ENCODE measurements around the gene RCOR2.

RCOR2 gene

DNA sequence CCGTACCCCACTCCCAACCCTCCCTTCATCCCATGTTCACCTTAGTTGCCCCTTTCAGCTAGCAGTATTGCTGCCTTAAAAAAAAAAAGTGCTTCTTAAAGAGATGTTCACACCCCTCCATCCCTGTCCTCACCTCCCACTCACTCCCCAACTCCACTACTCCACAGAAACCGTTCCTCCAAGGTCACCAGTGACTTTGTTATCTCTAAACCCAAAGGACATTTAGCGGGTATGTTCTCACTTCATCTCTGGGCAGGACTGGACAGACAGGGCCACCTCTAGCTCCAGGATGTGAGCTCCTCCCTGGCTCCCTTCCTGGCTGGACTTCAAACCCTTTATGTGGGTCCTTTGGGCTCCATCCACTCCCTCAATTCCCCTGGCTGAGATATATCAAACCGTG, 6.4 kb upstream of the RCOR2 start:
- no peak for DNase-seq (ENCODE audit: low read depth, low spot score)

GRCh38 chr11:63922673-63923192, 5.8 kb upstream of the RCOR2 start:
- no peak for DNase-seq (ENCODE audit: low read depth, low spot score)

GRCh38 chr11:63920939-63921417, 4.0 kb upstream of the RCOR2 start:
- DNase-seq (ENCODE audit: low read depth, low spot score) = no peak

DNA sequence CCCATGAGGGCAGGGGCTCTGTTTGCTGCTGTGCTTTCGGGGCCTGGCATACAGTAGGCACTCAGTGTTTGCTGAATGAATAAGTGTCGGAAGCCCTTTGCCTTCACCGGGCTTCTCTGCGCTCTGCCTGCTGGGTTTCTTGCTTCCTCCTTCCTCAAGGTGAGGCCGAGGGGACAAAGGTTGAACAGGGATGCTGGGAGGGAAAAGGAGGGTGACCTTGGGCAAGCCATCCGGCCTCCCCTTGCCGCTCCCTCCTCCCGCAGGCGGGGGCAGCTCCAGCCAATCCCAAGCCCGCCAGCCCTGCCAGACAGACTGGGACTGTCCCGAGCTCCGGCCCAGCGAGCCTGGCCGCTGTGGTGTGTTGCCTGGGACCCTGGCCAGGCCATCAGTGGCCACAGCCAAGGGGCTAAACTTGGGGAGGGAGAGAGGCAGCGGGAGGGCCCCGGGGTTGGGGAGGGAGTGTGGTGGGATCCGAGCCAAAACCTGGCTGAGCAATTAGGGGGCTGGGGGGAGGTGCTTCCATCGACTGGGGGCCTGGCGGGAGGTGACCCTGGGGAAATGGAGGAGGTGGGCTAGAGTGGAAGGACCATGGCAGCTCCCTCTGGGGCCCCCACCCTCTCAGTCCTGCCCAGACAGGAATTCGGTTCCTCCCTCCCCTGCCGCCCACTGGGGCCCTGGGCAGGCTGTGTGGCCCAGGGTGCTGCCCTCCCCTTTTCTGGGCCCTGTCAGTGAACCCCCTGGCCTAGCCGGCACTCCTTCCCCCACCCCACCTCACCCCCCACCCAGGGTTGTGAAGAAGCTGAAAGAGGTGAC, 3.4 kb upstream of the RCOR2 start:
- DNase-seq (ENCODE audit: low read depth, low spot score) = no peak

- no peak for DNase-seq (ENCODE audit: low read depth, low spot score)
Measured at GRCh38 chr11:63919267-63920125, 2.5 kb upstream of the RCOR2 start.

DNA sequence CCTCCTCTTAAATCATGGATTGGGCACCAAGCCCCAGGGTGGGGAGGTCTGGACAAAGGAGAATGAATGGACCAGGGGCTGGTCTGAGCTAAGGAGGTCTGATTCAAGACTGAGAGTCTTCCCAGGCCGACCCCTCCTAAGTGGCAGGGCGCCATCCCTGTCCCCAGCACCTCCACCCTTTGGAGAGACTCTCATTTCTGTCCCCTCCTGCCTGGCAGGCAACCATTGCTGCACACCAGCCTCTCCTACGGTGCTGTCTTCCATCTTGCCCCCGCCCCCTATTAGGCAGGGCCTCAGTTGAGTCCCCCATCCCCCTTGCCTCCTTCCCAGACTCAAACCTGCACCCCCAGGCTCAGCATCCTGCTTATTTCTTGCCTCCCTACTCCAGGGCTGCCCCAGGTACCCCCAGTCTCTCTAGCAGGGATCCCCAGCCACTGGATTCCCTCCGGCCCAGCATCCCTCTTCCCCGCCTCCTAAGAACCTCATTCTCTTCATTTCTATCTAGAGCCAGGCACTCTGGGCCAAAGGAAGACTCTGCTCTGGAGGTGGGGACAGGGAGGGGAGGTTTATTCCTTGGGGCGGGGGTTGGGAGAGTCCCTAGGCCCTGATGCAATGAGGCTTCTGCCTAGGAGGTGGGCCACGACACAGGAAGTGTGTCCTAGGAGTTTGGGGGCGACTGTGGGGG, 1.7 kb upstream of the RCOR2 start:
- no peak for DNase-seq (ENCODE audit: low read depth, low spot score)

DNA sequence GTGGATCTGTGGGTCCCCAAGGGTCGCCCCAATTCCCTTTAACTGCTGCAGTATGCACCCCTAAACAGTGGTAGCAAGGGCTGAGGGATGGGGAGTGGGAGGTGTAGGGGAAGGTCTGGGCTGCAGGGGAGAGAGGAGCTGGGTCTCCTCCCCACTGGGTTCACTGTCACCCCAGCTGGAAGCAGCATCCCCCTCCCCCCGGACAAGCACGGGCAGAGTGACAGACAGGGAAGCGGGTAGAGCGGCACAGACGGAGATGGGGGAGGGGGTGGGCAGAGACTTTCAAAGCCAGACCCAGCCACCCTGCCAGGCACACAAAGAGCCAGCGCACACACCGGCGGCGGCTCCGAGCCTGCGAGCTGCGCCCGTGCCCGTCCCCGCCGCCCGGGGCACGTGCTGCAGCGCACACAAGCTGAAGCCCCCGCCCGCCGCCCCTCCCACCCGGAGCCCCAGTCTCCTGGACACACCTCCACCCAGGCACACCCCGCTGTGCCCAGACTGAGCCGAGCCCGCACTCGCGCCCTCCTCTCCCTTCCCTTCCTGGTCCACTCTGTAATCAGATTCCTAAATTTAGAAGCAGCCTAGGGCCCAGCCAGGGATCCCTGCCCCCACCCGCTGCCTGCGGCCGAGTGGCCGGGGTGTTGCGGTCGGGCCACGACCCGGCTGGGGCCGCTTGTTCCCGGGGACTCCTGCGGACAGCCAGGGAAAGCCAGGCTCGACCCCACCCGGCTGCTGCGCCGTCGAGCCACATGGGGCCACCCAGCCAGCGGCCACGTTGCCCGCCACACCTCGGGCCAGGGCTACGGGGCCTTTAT, 935 bp upstream of the RCOR2 start:
- DNase-seq (ENCODE audit: low read depth, low spot score) = no peak

- no peak for DNase-seq (ENCODE audit: low read depth, low spot score)
Measured at GRCh38 chr11:63915961-63916836, 765 bp downstream of the RCOR2 start.

- no peak for DNase-seq (ENCODE audit: low read depth, low spot score)
Measured at GRCh38 chr11:63914896-63915691, 1.9 kb downstream of the RCOR2 start.

GRCh38 chr11:63913866-63914830, 2.8 kb downstream of the RCOR2 start:
- DNase-seq (ENCODE audit: low read depth, low spot score) = no peak

DNA sequence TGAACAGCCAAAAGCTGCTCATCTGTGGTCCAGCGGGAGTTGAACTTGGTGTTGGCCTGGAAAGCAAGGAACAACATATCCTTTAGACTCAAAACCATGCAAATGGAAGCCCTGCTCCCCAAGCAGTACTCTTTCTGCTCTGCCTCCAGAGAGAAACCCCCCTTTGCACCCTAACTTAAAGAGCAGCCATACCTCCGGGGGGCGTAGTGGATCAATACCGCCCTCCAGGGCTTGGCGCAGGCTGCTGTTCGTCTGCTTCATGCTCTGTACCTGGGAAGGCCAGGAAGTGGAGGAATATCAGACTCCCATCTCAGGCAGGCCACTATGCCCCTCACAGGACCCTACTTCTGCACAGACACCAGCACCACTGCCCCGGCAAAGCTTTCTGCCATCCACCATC, 4.3 kb downstream of the RCOR2 start:
- DNase-seq (ENCODE audit: low read depth, low spot score) = no peak

DNA sequence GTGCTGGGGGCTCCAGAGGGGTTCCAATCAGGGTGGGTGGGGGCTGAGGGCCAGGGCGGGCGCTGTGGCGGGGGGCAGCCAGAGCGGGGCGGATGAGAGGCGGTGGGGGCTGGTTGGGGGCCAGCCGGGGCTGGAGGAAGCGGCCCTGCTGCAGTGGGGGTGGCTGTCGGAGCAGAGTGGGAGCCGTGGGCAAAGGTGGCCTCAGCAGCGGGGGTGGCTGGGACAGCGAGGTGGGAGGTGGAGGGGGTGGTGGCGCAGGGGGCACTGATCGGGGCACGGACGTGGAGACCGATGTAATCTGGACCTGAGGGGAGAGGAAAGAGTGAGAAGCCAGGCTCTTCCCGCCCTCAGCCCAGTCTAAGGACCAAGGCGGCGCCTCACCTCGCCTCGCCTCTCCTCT, 5.1 kb downstream of the RCOR2 start:
- no peak for DNase-seq (ENCODE audit: low read depth, low spot score)

DNA sequence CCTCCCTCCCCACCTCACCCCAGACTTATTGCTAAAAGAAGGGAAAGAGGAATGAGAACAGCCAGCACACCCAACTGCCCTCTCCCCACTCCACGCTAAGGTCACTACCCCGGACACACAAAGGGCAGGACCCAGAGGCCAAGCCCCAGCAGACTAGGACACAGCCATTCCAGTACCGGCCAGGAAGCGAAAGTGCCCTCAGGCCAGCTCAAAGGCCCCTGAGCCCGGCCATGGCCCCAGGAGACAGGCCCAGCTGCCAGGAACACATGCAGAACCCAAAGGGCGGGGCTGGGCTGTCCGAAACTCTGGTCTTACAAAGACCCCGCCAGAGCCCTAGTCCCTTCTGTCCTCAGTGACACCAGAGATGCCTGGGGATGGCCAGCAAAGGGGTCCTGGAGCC, 5.5 kb downstream of the RCOR2 start:
- DNase-seq (ENCODE audit: low read depth, low spot score) = no peak

DNA sequence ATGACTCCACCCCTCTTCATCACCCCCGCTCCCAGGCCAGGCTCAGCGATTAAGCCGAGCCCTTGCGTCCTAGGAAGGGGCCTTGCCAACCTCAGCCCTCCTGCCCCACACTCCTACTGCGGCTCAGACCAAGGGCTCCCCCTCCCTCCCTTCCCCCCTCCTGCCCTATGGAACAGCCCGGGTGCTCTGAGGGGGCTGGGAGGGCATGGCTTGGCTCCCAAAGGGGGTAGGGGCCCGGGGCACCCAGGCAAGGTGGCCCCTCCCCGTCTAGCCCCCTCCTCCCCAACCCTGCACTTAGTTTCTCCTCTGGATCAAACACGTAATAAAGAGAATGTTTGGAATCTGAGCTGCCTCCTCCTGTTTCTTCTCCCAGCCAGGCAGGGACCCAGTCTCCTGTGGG, 6.3 kb downstream of the RCOR2 start:
- DNase-seq (ENCODE audit: low read depth, low spot score) = no peak

DNA sequence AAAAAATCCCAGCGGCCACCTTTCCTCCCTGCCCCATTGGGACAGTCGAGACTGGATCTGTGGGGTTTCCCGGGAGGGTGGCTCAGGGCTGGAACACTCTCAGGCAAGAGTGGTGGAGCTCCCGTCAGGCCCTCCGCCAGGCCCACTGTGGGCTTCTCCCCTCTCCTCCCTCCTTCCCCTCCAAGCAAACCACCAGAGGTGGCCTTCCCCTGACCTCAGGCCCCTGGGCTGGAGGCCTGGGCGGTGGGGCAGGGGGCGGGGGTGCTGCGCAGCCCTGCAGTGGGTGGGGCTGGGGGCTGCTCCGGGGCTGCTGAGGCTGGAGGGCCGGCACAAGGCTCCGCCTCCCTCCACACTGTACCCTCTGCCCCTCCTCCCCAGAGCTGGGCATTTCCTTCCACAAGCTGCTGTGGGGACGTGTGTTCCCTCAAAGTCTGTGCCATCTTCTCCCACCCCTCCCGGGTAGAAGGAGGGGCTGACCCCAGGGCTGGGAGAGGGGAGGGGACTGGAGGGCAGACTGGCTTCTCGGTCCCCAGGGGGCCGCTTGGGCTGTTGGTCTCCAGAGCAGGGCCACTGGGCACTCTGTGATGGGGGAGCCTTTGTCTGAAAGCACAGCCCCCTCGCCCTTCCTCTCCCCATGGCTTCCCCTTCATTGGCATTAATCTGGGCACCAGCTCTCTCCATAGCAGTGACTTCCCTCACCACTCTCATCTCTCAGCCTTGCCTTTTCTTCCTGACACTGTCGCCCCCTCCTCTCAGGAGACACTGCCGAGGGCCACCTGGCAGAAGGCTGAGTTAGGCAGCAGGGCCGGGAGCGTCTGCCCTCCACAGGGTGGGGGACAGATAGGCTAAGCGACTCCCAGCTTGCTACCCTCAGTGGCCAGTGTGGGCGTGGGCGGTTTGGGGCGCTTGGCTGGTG, 7.1 kb downstream of the RCOR2 start:
- no peak for DNase-seq (ENCODE audit: low read depth, low spot score)

DNA sequence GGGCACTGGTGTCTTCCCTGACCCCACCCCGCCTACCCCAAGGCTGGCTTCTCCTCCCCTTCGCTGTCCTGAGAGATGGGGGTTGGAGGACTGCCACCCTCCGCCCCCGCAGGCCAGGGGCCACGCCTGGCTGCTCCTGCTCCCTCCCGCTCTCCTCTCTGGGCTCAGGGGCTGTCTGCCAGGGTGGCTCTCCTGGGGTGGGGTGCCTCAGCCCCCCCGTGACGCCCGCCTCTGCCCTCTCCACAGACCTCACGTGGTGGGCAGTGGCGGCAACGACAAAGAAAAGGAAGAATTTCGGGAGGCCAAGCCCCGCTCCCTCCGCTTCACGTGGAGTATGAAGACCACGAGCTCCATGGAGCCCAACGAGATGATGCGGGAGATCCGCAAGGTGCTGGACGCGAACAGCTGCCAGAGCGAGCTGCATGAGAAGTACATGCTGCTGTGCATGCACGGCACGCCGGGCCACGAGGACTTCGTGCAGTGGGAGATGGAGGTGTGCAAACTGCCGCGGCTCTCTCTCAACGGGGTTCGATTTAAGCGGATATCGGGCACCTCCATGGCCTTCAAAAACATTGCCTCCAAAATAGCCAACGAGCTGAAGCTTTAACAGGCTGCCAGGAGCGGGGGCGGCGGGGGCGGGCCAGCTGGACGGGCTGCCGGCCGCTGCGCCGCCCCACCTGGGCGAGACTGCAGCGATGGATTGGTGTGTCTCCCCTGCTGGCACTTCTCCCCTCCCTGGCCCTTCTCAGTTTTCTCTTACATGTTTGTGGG, 8.1 kb downstream of the RCOR2 start:
- no peak for DNase-seq (ENCODE audit: low read depth, low spot score)

Measured in smooth muscle cell of the brain vasculature (primary cell).